Gastrocnemius medialis (tissue), 4 donors: ENCODE results near the gene KCTD15.

ENCODE experiments used
- CTCF ChIP-seq, 5 experiments: fragments of 450-650 bp in 3 of 5; fragments of 200-600 bp in 2 of 5; sonication (generic) in 2 of 5; IDR thresholded peaks in 4 of 5; conservative IDR thresholded peaks in 1 of 5; 1 replicate in 4 of 5; 2 replicates in 1 of 5; pipeline ENCODE4 v1.5.1; 2016 to 2019; ENCODE audit warnings: antibody characterized with exemption in 5 of 5, mild to moderate bottlenecking in 3 of 5, moderate library complexity in 3 of 5
- POLR2A ChIP-seq, 2 donors: fragments of 450-650 bp; IDR thresholded peaks; one replicate each; pipeline ENCODE4 v1.6.1; 2017; ENCODE audit warnings: antibody characterized with exemption in 2 of 2, mild to moderate bottlenecking in 2 of 2, moderate library complexity in 2 of 2

- TF ChIP-seq POLR2A (IDR thresholded peaks at IDR 0.05) (no peak), CTCF (IDR thresholded peaks at IDR 0.05 in 4 of 5, conservative IDR thresholded peaks at IDR 0.05 in 1 of 5) (no peak)
Measured at GRCh38 chr19:33779849-33780248, 16.8 kb upstream of the KCTD15 start.
